UCSD-AML1 (cell line): ENCODE measurements around the gene SMARCA1.

Source experiments
- DNase-seq: peaks from one replicate; lab custom pipeline; 2025; ENCODE audit not compliant: unreplicated experiment; lab: John Stamatoyannopoulos, UW

The SMARCA1 gene

GRCh38 chrX:129462707-129463106 lies 60.6 kb downstream of the SMARCA1 start:
- DNase-seq = no peak

DNA sequence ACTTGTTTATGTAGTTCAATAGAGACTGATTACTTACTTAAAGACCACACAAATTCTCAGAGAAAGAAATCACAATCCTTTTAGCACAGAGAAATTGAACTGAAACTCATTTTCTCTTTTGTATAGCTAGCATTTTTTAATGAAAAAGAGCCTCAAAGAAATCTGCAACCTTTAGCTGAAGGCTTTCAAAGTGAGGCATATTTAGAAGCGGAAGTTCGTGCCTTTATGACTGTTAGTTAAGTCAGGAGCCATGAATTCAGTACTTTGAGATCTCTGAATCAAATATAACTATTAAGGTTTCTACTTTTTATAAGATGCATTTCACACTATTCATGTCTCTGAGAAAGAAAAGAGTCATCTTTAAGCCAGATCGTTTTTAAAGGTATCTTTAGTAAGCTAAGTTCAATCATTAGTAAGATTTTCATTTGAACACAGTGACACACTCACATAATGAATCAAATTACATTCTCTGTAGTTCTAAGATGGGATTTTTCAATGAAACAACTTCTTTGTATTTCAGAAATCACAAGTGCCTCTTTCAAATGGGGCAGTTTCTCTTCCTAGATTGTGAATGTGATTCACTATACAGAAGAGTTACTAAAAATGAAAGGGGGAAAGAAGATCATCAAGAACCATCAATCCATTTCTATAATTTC lies 61.4 kb downstream of the SMARCA1 start:
- no peak for DNase-seq

DNA sequence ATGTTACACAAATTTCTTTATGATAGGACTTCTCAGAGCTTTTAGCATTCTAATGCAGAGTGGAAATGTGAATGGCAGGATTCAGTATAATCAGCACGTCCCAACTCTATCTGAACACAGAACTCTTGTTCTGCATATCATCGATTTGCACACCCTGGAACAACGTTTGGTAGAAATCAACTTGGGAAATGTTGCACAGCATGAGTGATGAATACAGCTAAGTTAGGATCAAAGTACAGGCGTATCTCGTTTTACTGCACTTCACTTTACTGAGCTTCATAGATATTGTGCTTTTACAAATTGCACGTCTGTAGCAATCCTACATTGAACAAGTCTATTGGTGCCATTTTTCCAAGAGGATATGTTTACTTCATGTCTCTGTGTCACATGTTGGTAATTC lies 70.8 kb downstream of the SMARCA1 start:
- DNase-seq = no peak

DNA sequence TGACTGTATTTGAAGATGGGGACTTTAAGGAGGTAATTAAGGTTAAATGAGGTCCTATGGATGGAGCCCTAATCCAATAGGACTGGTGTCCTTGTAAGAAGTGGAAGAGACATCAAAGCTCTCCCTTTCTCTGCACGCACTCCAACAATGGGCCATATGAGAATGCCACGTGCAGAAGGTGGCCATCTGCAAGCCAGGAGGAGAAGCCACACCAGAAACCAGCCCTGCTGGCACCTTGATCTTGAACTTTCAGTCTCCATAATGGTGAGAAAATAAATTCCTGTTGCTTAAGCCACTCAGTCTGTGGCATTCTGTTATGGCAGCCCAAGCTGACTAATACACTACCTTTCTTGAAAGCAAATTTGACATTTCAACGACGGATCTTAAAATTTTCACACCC lies 73.2 kb downstream of the SMARCA1 start:
- no peak for DNase-seq

- no peak for DNase-seq
These were observed 74.1 kb downstream of the SMARCA1 start for GRCh38 chrX:129449148-129449547.

DNA sequence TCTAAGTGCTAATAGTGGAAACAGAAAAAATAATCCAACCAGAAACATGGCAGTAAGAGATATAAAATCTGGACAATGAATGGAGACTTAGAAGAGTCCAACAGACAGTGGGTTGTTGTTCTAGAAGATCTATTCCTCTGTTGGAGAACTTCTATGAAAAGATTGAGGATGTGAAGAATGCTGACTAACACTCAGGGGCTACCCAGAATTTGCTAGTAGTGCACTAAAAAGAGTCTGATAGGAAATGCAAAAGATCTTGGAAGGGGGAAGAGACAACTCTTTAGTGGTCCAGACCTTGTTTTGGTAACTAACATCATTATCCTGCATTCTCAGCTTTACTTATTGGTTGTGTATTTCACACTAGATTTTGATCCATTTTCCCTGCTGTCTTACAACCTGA lies 77.9 kb downstream of the SMARCA1 start:
- no peak for DNase-seq

DNA sequence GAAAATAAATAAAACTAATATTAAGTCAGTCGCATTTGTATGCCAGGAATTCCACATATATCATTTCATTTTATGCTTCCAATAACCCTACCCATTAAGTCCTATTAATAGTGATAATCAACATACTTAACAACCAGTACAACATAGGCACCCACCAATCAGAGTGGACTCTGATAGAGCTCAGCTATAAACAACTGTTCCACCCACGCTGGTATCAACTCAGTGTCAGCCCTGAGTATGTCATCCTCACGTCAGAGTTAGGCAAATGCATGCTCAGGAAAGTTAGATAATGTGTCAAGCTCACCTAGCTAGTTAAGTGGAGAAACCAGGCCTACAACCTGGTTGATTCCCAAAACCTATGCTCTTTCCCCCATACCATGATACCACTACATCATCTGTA lies 89.3 kb downstream of the SMARCA1 start:
- no peak for DNase-seq

DNA sequence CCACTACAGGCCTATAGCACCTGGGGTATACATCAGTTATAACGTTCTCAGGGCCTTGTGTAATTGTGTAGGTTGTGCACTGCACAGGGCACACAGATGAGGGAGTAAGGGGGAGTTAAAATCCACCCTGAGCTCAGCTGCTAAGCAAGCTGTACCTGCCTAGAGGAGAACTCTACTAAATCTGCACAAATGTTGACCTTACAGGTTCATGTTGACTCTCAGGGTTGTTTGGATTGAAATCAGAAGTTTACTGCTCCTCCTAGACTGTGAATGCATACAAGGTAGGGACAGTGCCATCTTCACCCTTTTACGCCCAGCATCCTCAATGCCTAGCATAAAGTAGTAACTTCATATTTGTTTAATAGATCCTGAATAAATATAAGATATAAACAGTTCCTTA lies 89.8 kb downstream of the SMARCA1 start:
- DNase-seq = no peak

- DNase-seq = no peak
These were observed 96.0 kb downstream of the SMARCA1 start for GRCh38 chrX:129427267-129427666.

DNA sequence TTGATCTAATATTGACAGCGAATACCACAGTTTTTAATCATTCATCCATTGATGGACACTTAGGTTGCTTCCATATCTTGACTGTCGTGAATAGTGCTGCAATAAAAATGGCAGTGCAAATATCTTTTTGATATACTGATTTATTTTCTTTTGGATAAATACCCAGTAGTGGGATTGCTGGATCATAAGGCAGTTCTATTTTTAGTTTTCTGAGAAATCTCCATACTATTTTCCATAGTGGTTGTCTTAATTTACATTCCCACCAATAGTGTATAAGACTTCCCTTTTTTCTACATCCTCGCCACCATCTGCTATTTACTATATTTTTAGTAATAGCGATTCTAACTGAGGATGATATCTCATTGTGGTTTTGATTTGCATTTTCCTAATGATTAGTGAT lies 100.1 kb downstream of the SMARCA1 start:
- DNase-seq = no peak

DNA sequence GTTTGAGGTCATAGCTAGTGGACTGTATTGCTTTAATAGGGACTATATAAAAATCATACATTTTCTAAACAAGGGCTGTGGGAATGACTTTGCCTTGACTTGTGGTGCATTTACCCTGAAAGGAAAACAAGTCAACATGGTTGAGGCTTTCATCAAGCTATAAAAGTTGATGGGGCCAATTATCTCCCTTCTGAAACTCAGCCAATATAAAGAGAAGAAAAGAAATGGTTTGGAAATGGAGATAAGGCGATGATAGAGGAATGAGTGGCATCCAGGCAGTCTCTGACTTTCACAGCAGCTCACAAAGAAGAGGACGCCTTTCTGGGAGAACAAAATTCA lies 118.7 kb downstream of the SMARCA1 start:
- DNase-seq = no peak

- DNase-seq = no peak
These were observed 119.2 kb downstream of the SMARCA1 start for GRCh38 chrX:129403974-129404669.
